IMR-90 (cell line): ENCODE data around the gene KDM6A. TPM values are rescaled to one million over a fixed set of nuclear protein-coding genes. Genes with fewer than 3 reads are reported as not detected.

Source experiments
- ATAC-seq: fragments of 200-7000 bp; cut with Tn5 transposase; 2 replicates; pipeline ENCODE4 v1.9.1; 2020; ENCODE audit warnings: low read depth, mild to moderate bottlenecking, moderate library complexity
- BruUV-seq: library from RNA; stranded (reverse); fragments of 400-500 nt; replicated peaks from 2 replicates; lab custom pipeline; 2021; lab: Mats Ljungman, UMichigan
- CTCF ChIA-PET: fragments of 300-600 bp; formaldehyde crosslinking; extraction: SDS; loops from one replicate; lab custom pipeline; 2021; ENCODE audit warnings: antibody characterized with exemption; lab: Yijun Ruan, JAX
- POLR2A ChIA-PET: fragments of 300-600 bp; sonication (Branson Sonifier 250); formaldehyde crosslinking; loops from one replicate; lab custom pipeline; 2022; ENCODE audit warnings: antibody characterized with exemption; ENCODE audit not compliant: unreplicated experiment; lab: Charles Lee
- DNase-seq: peaks from one replicate; pipeline ENCODE4 v3.0.0; 2013
- H2AFZ ChIP-seq: replicated peaks from 2 replicates; pipeline ENCODE3; 2013; ENCODE audit warnings: low read length, mild to moderate bottlenecking; ENCODE audit not compliant: poor library complexity
- H2AK5ac ChIP-seq: 2 replicates; pipeline ENCODE4 v1.6.1; 2013; ENCODE audit warnings: low read depth, low read length, inconsistent platforms
- H2AK9ac ChIP-seq: replicated peaks from 2 replicates; pipeline ENCODE3; 2013; ENCODE audit warnings: mild to moderate bottlenecking, low read depth, low read length, moderate library complexity; ENCODE audit not compliant: poor library complexity
- H2BK120ac ChIP-seq: 2 replicates; pipeline ENCODE4 v1.6.1; 2013; ENCODE audit warnings: low read depth, low read length, inconsistent platforms
- H2BK15ac ChIP-seq: 3 replicates; pipeline ENCODE4 v1.6.1; 2013; ENCODE audit warnings: low read depth, low read length, inconsistent platforms
- H2BK20ac ChIP-seq: 2 replicates; pipeline ENCODE4 v1.6.1; 2013; ENCODE audit warnings: low read depth, mild to moderate bottlenecking, inconsistent platforms, low read length, moderate library complexity
- H2BK5ac ChIP-seq: 2 replicates; pipeline ENCODE4 v1.6.1; 2013; ENCODE audit warnings: mild to moderate bottlenecking, low read depth, low read length, inconsistent platforms; ENCODE audit not compliant: poor library complexity, severe bottlenecking
- H3K14ac ChIP-seq: replicated peaks from 2 replicates; pipeline ENCODE4 v1.6.1; 2013; ENCODE audit warnings: low read depth, low read length, inconsistent platforms
- H3K18ac ChIP-seq: 2 replicates; pipeline ENCODE4 v1.6.1; 2013; ENCODE audit warnings: low read depth, low read length, control low read depth
- H3K23ac ChIP-seq: 2 replicates; pipeline ENCODE4 v1.6.1; 2013; ENCODE audit warnings: low read depth, low read length, inconsistent platforms
- H3K27ac ChIP-seq: 2 replicates; pipeline ENCODE4 v1.5.1; 2013; ENCODE audit warnings: mild to moderate bottlenecking, control low read depth, low read length; ENCODE audit not compliant: insufficient read depth
- H3K27me3 ChIP-seq: 2 replicates; pipeline ENCODE4 v1.6.1; 2013; ENCODE audit warnings: low read length; ENCODE audit not compliant: control insufficient read depth, insufficient read depth
- H3K36me3 ChIP-seq: 2 replicates; pipeline ENCODE4 v1.6.1; 2013; ENCODE audit warnings: low read length, mixed read lengths; ENCODE audit not compliant: control insufficient read depth, insufficient read depth
- H3K4ac ChIP-seq: 2 replicates; pipeline ENCODE4 v1.6.1; 2013; ENCODE audit warnings: low read depth, low read length, inconsistent platforms
- H3K4me1 ChIP-seq: 2 replicates; pipeline ENCODE4 v1.6.1; 2013; ENCODE audit warnings: low read length, mixed read lengths; ENCODE audit not compliant: control insufficient read depth, insufficient read depth
- H3K4me2 ChIP-seq: 2 replicates; pipeline ENCODE4 v1.6.1; 2013; ENCODE audit warnings: low read depth, mild to moderate bottlenecking, control low read depth, low read length, moderate library complexity
- H3K4me3 ChIP-seq: 2 replicates; pipeline ENCODE4 v1.5.1; 2013; ENCODE audit warnings: low read depth, mild to moderate bottlenecking, control low read depth, low read length, moderate library complexity; ENCODE audit not compliant: insufficient read depth
- H3K56ac ChIP-seq: 2 replicates; pipeline ENCODE4 v1.6.1; 2013; ENCODE audit warnings: low read length, inconsistent platforms; ENCODE audit not compliant: insufficient read depth; ENCODE audit errors: extremely low read depth
- H3K79me1 ChIP-seq, 2 experiments: 2 replicates each; pipeline ENCODE4 v1.6.1; 2013; ENCODE audit warnings: low read length in 2 of 2, inconsistent platforms in 1 of 2, low read depth in 1 of 2
- H3K9ac ChIP-seq: 2 replicates; pipeline ENCODE4 v1.6.1; 2013; ENCODE audit warnings: low read depth, low read length, control low read depth
- H3K9me1 ChIP-seq: 2 replicates; pipeline ENCODE4 v1.6.1; 2013; ENCODE audit warnings: low read length, inconsistent platforms; ENCODE audit not compliant: insufficient read depth
- H3K9me3 ChIP-seq: 2 replicates; pipeline ENCODE4 v1.6.1; 2013; ENCODE audit warnings: low read length; ENCODE audit not compliant: control insufficient read depth, insufficient read depth
- H4K20me1 ChIP-seq: 2 replicates; pipeline ENCODE4 v1.6.1; 2013; ENCODE audit warnings: low read length, inconsistent platforms; ENCODE audit not compliant: insufficient read depth
- H4K5ac ChIP-seq: 2 replicates; pipeline ENCODE4 v1.6.1; 2013; ENCODE audit warnings: mild to moderate bottlenecking, low read depth, low read length, control low read depth
- H4K8ac ChIP-seq, 2 experiments: 2 replicates each; pipeline ENCODE4 v1.6.1; 2013; ENCODE audit warnings: low read depth in 2 of 2, low read length in 2 of 2, control low read depth in 1 of 2, inconsistent platforms in 1 of 2
- H4K91ac ChIP-seq: 2 replicates; pipeline ENCODE4 v1.6.1; 2013; ENCODE audit warnings: low read depth, low read length, inconsistent platforms; ENCODE audit not compliant: insufficient read depth
- BHLHE40 ChIP-seq: fragments of 150-350 bp; IDR thresholded peaks from 2 replicates; pipeline ENCODE4 v1.6.1; 2016; ENCODE audit warnings: mild to moderate bottlenecking, low read depth, low read length
- CEBPB ChIP-seq: IDR thresholded peaks from 2 replicates; pipeline ENCODE4 v1.6.1; 2012; ENCODE audit warnings: low read depth, low read length, improper control_type of control experiment
- CHD1 ChIP-seq: IDR thresholded peaks from 2 replicates; pipeline ENCODE4 v1.6.1; 2012; ENCODE audit warnings: low read depth, low read length, improper control_type of control experiment
- ELK1 ChIP-seq: fragments of 150-350 bp; IDR thresholded peaks from 2 replicates; pipeline ENCODE4 v1.6.1; 2016; ENCODE audit warnings: low read depth, mild to moderate bottlenecking, low read length, moderate library complexity, borderline replicate concordance
- MAFK ChIP-seq: IDR thresholded peaks from 2 replicates; pipeline ENCODE4 v1.6.1; 2012; ENCODE audit warnings: low read depth, low read length, improper control_type of control experiment
- MAZ ChIP-seq: IDR thresholded peaks from 2 replicates; pipeline ENCODE4 v1.6.1; 2012; ENCODE audit warnings: low read depth, mild to moderate bottlenecking, low read length, improper control_type of control experiment, moderate library complexity, borderline replicate concordance
- MXI1 ChIP-seq: IDR thresholded peaks from 2 replicates; pipeline ENCODE4 v1.6.1; 2012; ENCODE audit warnings: low read depth, mild to moderate bottlenecking, low read length, moderate library complexity, borderline replicate concordance
- NFE2L2 ChIP-seq: fragments of 150-350 bp; IDR thresholded peaks from 2 replicates; pipeline ENCODE4 v1.6.1; 2016; ENCODE audit warnings: low read depth, mild to moderate bottlenecking, low read length
- POLR2A ChIP-seq: IDR thresholded peaks from 2 replicates; pipeline ENCODE4 v1.6.1; 2012; ENCODE audit warnings: mild to moderate bottlenecking, low read depth, low read length
- RCOR1 ChIP-seq: IDR thresholded peaks from 2 replicates; pipeline ENCODE4 v1.6.1; 2012; ENCODE audit warnings: mild to moderate bottlenecking, low read length, improper control_type of control experiment; ENCODE audit not compliant: insufficient replicate concordance
- WGBS, 2 experiments: methylation state at CpG; one replicate each; pipeline versions ENCODE4 v1.1.5 to v1.1.7; 2013; ENCODE audit warnings: missing lambda C conversion rate in 2 of 2; ENCODE audit not compliant: insufficient read length in 1 of 2; ENCODE audit errors: extremely low coverage in 2 of 2; 5-methylcytosine and 5-hydroxymethylcytosine counted together
- dilution Hi-C: fragments of 300-500 bp; cut with HindIII; formaldehyde crosslinking; loops from one replicate; pipeline ENCODE4 v1.14.3; 2018; ENCODE audit warnings: low sequenced_read_pairs; ENCODE audit not compliant: unreplicated experiment
- in situ Hi-C: fragments of 300-500 bp; cut with MboI; formaldehyde crosslinking; loops from 3 replicates; pipeline ENCODE4 v1.14.3; 2019; ENCODE audit warnings: low sequenced_read_pairs, inconsistent platforms, mixed read lengths
- intact Hi-C: fragments of 100-400 bp; cut with micrococcal nuclease; formaldehyde crosslinking; loops from 2 replicates; pipeline ENCODE4 v1.10.0; 2022
- polyA plus RNA-seq, 3 experiments: library from polyadenylated mRNA; depleted of rRNA; stranded (reverse); fragments of >200 nt; gene quantifications; 2 replicates each; pipeline ENCODE4 v1.2.3, GENCODE V29; 2012; ENCODE audit warnings: low replicate concordance in 1 of 3
- total RNA-seq: library from RNA; depleted of rRNA; stranded (reverse); fragments of >200 nt; gene quantifications from 2 replicates; pipeline ENCODE4 v1.2.3, GENCODE V29; 2012

Gene KDM6A
- total and polyA plus RNA-seq, 2 of the 4 experiments (the other 2 are of a cell fraction), result 11.7 to 24.9 TPM

GRCh38 chrX:44992775-44993174 is 119.8 kb downstream of the KDM6A start:
- H4K8ac ChIP-seq, result no peak overlapping the region
- ChIA-PET CTCF (no interaction called here), POLR2A (no interaction called here)
- H3K9me3 ChIP-seq, result no peaks in the 10 kb centered on the region; the same call in 1 of the 2 replicates
- no TSS peak for BruUV-seq
- 0 out of 2 replicates have a peak, but pooled peaks cover 3% of the 10 kb centered on the region for H3K9me1 ChIP-seq
- no peak overlapping the region for H4K91ac ChIP-seq
- no peak overlapping the region for H3K14ac ChIP-seq
- ATAC-seq, result no peak
- WGBS, 2 experiments, result no CpG with 5 or more reads among the region's 2 CpGs
- H2AK9ac ChIP-seq, result no peak overlapping the region
- intact Hi-C loops, result no loop called here
- no peak overlapping the region for H3K56ac ChIP-seq
- in situ Hi-C loops, result no loop called here
- H2AFZ ChIP-seq, result no peak overlapping the region
- H2BK5ac ChIP-seq, result no peak overlapping the region
- H3K27ac ChIP-seq, result no peak overlapping the region
- no peak for TF ChIP-seq NFE2L2
- TF ChIP-seq MXI1, result no peak
- TF ChIP-seq CEBPB, result no peak
- no peak for TF ChIP-seq ELK1
- TF ChIP-seq POLR2A, result no peak
- no peak for TF ChIP-seq BHLHE40
- no peak for TF ChIP-seq RCOR1
- TF ChIP-seq MAZ, result no peak
- TF ChIP-seq MAFK, result no peak
- no peak for TF ChIP-seq CHD1
- H3K4me1 ChIP-seq, result no peaks in the 10 kb centered on the region
- no peak overlapping the region for H3K23ac ChIP-seq
- H3K36me3 ChIP-seq, result peaks cover 2% of the 10 kb centered on the region; the same call in 1 of the 2 replicates
- no peak overlapping the region for H4K5ac ChIP-seq
- H2BK15ac ChIP-seq, result no peak overlapping the region
- no peak overlapping the region for H3K18ac ChIP-seq
- H2BK120ac ChIP-seq, result no peak overlapping the region
- peaks cover 6 to 25% of the 10 kb centered on the region in 2 experiments; a peak in 3 of 4 replicates for H3K79me1 ChIP-seq
- H3K4me2 ChIP-seq, result no peak overlapping the region
- no peak overlapping the region for H2AK5ac ChIP-seq
- no peaks in the 10 kb centered on the region for H3K27me3 ChIP-seq
- H4K20me1 ChIP-seq, result peaks cover 17% of the 10 kb centered on the region
- H3K4ac ChIP-seq, result no peak overlapping the region
- dilution Hi-C loops, result no loop called here
- no peak for DNase-seq
- no peak overlapping the region for H2BK20ac ChIP-seq
- no peak overlapping the region for H3K4me3 ChIP-seq
- H3K9ac ChIP-seq, result no peak overlapping the region
